ENCODE data around the gene GJC1. TPM values are rescaled to one million over a fixed set of nuclear protein-coding genes. Genes with fewer than 3 reads are reported as not detected.

Gene GJC1
- total RNA-seq, 4 donors from 2014 or later = 2.1 to 9.2 (median 4.6) TPM

DNA sequence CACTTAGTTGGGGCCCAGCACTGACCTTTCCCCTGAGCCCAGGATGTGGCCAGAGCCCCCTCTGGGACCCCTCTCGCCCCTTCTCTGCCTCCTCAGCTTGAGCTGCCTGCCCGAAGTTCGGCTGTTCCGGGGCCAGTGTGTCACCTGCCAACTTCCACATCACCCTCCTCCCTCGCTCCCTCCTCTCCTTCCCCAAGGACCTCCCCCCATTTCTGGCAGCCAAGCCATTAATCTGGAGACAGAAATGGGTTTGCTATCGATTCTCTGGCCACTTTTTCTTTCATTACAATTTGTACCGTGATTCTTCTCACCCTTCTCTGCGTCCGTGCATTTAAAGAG lies 80.1 kb downstream of the GJC1 start:
- Histone ChIP-seq H3K27me3 (no peaks in the 10 kb centered on the region), H3K4me3 (no peak overlapping the region), H3K27ac (no peak overlapping the region), H3K4me1 (no peaks in the 10 kb centered on the region), H3K9me3 (no peaks in the 10 kb centered on the region), H3K36me3 (no peaks in the 10 kb centered on the region)
- in situ Hi-C loops (cut with MboI; ENCODE audit: low sequenced_read_pairs in 4 of 4) (loop anchor here in 1 of 4 donors (25.0 kb wide), 1 partner anchor 287 kb away; no protein-coding TSS in a partner anchor), intact Hi-C loops (cut with DNase I; ENCODE audit: low total_unique reads) (no loop called here)
- no peak for TF ChIP-seq POLR2A (IDR thresholded peaks at IDR 0.05)
- no peak for TF ChIP-seq CTCF (IDR thresholded peaks at IDR 0.05 in 4 of 5, conservative IDR thresholded peaks at IDR 0.05 in 1 of 5)
- ATAC-seq (no peak), DNase-seq (no peak)

DNA sequence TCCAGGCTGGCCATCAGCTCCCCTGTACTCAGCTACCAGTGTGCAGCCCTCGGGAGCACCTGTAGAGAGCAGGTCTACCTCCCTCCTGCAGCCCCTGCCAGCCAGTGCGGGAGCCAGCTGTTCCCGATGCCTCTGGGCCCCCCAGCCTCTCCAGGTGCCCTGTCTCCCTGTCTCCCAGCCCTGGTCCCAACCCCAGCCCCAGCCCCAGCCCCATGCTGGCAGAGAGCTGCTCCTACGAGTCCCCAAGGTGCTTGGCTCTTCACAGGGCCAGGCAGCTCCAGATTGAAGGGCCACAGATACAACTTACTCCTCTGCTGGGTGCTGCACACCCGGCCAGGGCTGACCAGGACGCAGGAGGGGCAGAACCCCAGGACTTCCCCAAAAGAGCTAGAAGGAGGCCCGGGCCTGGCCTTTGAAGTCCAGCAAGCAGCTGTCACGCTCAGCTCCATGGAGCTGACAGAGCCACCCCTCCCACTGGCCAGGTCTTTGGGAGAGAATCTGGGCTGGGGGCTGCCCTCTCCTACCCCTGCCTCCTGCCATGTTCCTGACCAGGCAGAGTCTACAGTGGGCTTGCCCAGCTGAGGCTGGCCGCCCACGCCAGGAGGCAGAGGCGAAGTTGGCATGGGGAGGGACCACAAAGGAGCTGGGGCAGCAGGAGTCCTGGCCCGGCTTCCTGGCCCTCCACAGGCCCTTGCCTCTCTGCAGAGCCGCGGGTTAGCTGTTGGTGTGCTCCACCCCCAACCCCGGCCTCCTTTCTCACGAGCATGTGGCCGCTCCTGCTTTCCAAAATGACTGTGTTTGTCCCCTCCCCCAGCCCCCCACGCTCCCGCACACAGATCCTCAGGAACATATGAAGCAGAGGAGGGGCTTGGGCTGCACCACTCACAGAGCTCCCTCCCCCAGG lies 80.8 kb downstream of the GJC1 start:
- Histone ChIP-seq H3K27me3 (no peaks in the 10 kb centered on the region), H3K4me3 (no peak overlapping the region), H3K4me1 (no peaks in the 10 kb centered on the region), H3K36me3 (no peaks in the 10 kb centered on the region), H3K27ac (no peak overlapping the region), H3K9me3 (no peaks in the 10 kb centered on the region)
- DNase-seq = no peak
- intact Hi-C loops (cut with DNase I; ENCODE audit: low total_unique reads) = no loop called here
- ATAC-seq = no peak
- in situ Hi-C loops (cut with MboI; ENCODE audit: low sequenced_read_pairs in 4 of 4) = no loop called here
- TF ChIP-seq POLR2A (IDR thresholded peaks at IDR 0.05) (no peak), CTCF (IDR thresholded peaks at IDR 0.05 in 4 of 5, conservative IDR thresholded peaks at IDR 0.05 in 1 of 5) (no peak)

Other genes with a start within 250 kb of the GJC1 start
- gene MEIOC, start 173.8 kb downstream of the GJC1 start, total RNA-seq = not detected
- 10 to 100 TPM; 44.3 to 54.3 (median 51.5) TPM for gene CCDC43, start 140.5 kb downstream of the GJC1 start, total RNA-seq
- 1 to 10 TPM in 3 of 4 donors, under 1 TPM in 1; 0.63 to 2.9 (median 1.7) TPM for gene DBF4B, start 121.6 kb downstream of the GJC1 start, total RNA-seq
- under 1 TPM in 2 of 4 donors, not detected in 2; 0.04 to 0.36 TPM for gene ADAM11, start 71.3 kb downstream of the GJC1 start, total RNA-seq
- gene HIGD1B, start 17.6 kb upstream of the GJC1 start, total RNA-seq = 1 to 10 TPM; 1.8 to 6.6 (median 4.4) TPM
- 100 to 1,000 TPM in 1 of 4 donors, 10 to 100 TPM in 3; 65.0 to 116 (median 81.3) TPM for gene EFTUD2, start 69.2 kb upstream of the GJC1 start, total RNA-seq
- not detected for gene GFAP, start 85.2 kb upstream of the GJC1 start, total RNA-seq
- gene KIF18B, start 117.5 kb upstream of the GJC1 start, total RNA-seq = 1 to 10 TPM in 1 of 4 donors, under 1 TPM in 1, not detected in 2; 0.09 to 1.7 TPM
- gene C1QL1, start 138.0 kb upstream of the GJC1 start, total RNA-seq = not detected
- 10 to 100 TPM in 3 of 4 donors, 1 to 10 TPM in 1; 9.8 to 14.4 (median 12.3) TPM for gene DCAKD, start 221.3 kb upstream of the GJC1 start, total RNA-seq
- 100 to 1,000 TPM in 1 of 4 donors, 10 to 100 TPM in 3; 60.7 to 127 (median 71.5) TPM for gene NMT1, start 231.0 kb upstream of the GJC1 start, total RNA-seq

Data from gastrocnemius medialis (tissue), 4 donors.